WTC11 (cell line): ENCODE data around the gene PDC. TPM values are rescaled to one million over a fixed set of nuclear protein-coding genes. Genes with fewer than 3 reads are reported as not detected.

Experiments used
- ATAC-seq: fragments of 200-7000 bp; cut with Tn5 transposase; 2 replicates; pipeline ENCODE4 v1.10.0; 2021; ENCODE audit warnings: mild to moderate bottlenecking, moderate library complexity
- CTCF ChIA-PET: fragments of 300-600 bp; sonication (Branson Sonifier 250); formaldehyde crosslinking; loops from one replicate; lab custom pipeline; 2021; ENCODE audit warnings: antibody characterized with exemption; lab: Charles Lee
- POLR2A ChIA-PET: fragments of 350-600 bp; sonication (Branson Sonifier 250); formaldehyde crosslinking; loops from one replicate; lab custom pipeline; 2021; ENCODE audit warnings: antibody characterized with exemption; lab: Charles Lee
- DNase-seq: peaks from one replicate; pipeline ENCODE4 v3.0.0; 2021; ENCODE audit warnings: low spot score
- H3K27ac Mint-ChIP-seq: 2 replicates; pipeline ENCODE4 v1.8.0; 2021; ENCODE audit warnings: mixed read lengths
- H3K27me3 Mint-ChIP-seq: 2 replicates; pipeline ENCODE4 v1.8.0; 2021; ENCODE audit warnings: low read depth, mild to moderate bottlenecking, moderate library complexity, mixed read lengths
- H3K36me3 Mint-ChIP-seq: 2 replicates; pipeline ENCODE4 v1.8.0; 2021; ENCODE audit warnings: mixed read lengths
- H3K4me1 Mint-ChIP-seq: 2 replicates; pipeline ENCODE4 v1.8.0; 2022; ENCODE audit warnings: mixed read lengths
- H3K4me3 Mint-ChIP-seq: 2 replicates; pipeline ENCODE4 v1.8.0; 2021; ENCODE audit warnings: mild to moderate bottlenecking, moderate library complexity, mixed read lengths
- H3K9me3 Mint-ChIP-seq: 2 replicates; pipeline ENCODE4 v1.8.0; 2021; ENCODE audit warnings: mixed read lengths
- ARID4B ChIP-seq: sonication (generic); formaldehyde crosslinking; IDR thresholded peaks from 2 replicates; pipeline ENCODE4 v1.8.0; 2023; ENCODE audit warnings: missing genetic modification reagents, mild to moderate bottlenecking, borderline replicate concordance
- ATF2 ChIP-seq: sonication (generic); formaldehyde crosslinking; IDR thresholded peaks from 2 replicates; pipeline ENCODE4 v1.8.1; 2022; ENCODE audit warnings: low read depth, missing genetic modification reagents, borderline replicate concordance
- ERG ChIP-seq: fragments of 250-450 bp; sonication (Bioruptor Pico); IDR thresholded peaks from 2 replicates; pipeline ENCODE4 v1.8.0; 2021; ENCODE audit warnings: mild to moderate bottlenecking
- FOXJ3 ChIP-seq: sonication (generic); formaldehyde crosslinking; IDR thresholded peaks from 2 replicates; pipeline ENCODE4 v1.9.0; 2021; ENCODE audit warnings: missing genetic modification reagents, mild to moderate bottlenecking, borderline replicate concordance
- GABPB1 ChIP-seq: sonication (generic); formaldehyde crosslinking; IDR thresholded peaks from 2 replicates; pipeline ENCODE4 v1.8.1; 2023; ENCODE audit warnings: mild to moderate bottlenecking, missing genetic modification reagents
- HMGXB4 ChIP-seq: sonication (generic); formaldehyde crosslinking; IDR thresholded peaks from 2 replicates; pipeline ENCODE4 v1.8.1; 2023; ENCODE audit warnings: mild to moderate bottlenecking, moderate library complexity, missing genetic modification reagents
- MAX ChIP-seq: sonication (generic); formaldehyde crosslinking; IDR thresholded peaks from 2 replicates; pipeline ENCODE4 v1.8.0; 2022; ENCODE audit warnings: mild to moderate bottlenecking, missing genetic modification reagents
- NFATC4 ChIP-seq: fragments of 250-450 bp; sonication (Bioruptor Pico); IDR thresholded peaks from 2 replicates; pipeline ENCODE4 v1.9.0; 2021; ENCODE audit warnings: mild to moderate bottlenecking
- NR2C2 ChIP-seq: sonication (generic); formaldehyde crosslinking; IDR thresholded peaks from 2 replicates; pipeline ENCODE4 v1.8.0; 2022; ENCODE audit warnings: mild to moderate bottlenecking, missing genetic modification reagents
- SMAD3 ChIP-seq: sonication (generic); formaldehyde crosslinking; IDR thresholded peaks from 2 replicates; pipeline ENCODE4 v1.8.0; 2022; ENCODE audit warnings: missing genetic modification reagents, mild to moderate bottlenecking, borderline replicate concordance
- TEAD1 ChIP-seq: sonication (generic); formaldehyde crosslinking; IDR thresholded peaks from 2 replicates; pipeline ENCODE4 v1.8.0; 2022; ENCODE audit warnings: mild to moderate bottlenecking, missing genetic modification reagents
- ZBTB43 ChIP-seq: sonication (generic); formaldehyde crosslinking; IDR thresholded peaks from 2 replicates; pipeline ENCODE4 v1.8.1; 2023; ENCODE audit warnings: mild to moderate bottlenecking, missing genetic modification reagents
- ZNF121 ChIP-seq: sonication (generic); formaldehyde crosslinking; IDR thresholded peaks from 2 replicates; pipeline ENCODE4 v1.8.0; 2023; ENCODE audit warnings: missing genetic modification reagents
- ZNF263 ChIP-seq: sonication (generic); formaldehyde crosslinking; IDR thresholded peaks from 2 replicates; pipeline ENCODE4 v1.8.1; 2022; ENCODE audit warnings: low read depth, mild to moderate bottlenecking, moderate library complexity, missing genetic modification reagents
- ZNF317 ChIP-seq: sonication (generic); formaldehyde crosslinking; IDR thresholded peaks from 2 replicates; pipeline ENCODE4 v1.8.1; 2023; ENCODE audit warnings: low read depth, mild to moderate bottlenecking, moderate library complexity, missing genetic modification reagents, borderline replicate concordance
- ZNF423 ChIP-seq: fragments of 250-450 bp; sonication (Bioruptor Pico); IDR thresholded peaks from 2 replicates; pipeline ENCODE4 v2.1.2; 2022; ENCODE audit warnings: mild to moderate bottlenecking, moderate library complexity
- ZNF532 ChIP-seq: fragments of 250-450 bp; sonication (Bioruptor Pico); IDR thresholded peaks from 2 replicates; pipeline ENCODE4 v1.9.0; 2021; ENCODE audit warnings: mild to moderate bottlenecking, borderline replicate concordance
- total RNA-seq: library from RNA; stranded (reverse); gene quantifications from 3 replicates; pipeline ENCODE4 v1.2.3, GENCODE V29; 2021

PDC gene
- total RNA-seq, 1 experiment from 2014 or later: not detected

- CTCF ChIA-PET: no interaction called here
- POLR2A ChIA-PET: no interaction called here
These were observed 22.6 kb upstream of the PDC start for GRCh38 chr1:186483561-186483960.

More at GRCh38 chr1:186483561-186483960, 22.6 kb upstream of the PDC start:
- no peaks in the 10 kb centered on the region for H3K36me3 Mint-ChIP-seq
- ATAC-seq (no peak), DNase-seq (no peak)
- no peaks in the 10 kb centered on the region for H3K9me3 Mint-ChIP-seq
- H3K27me3 Mint-ChIP-seq: no peaks in the 10 kb centered on the region
- H3K4me1 Mint-ChIP-seq: no peaks in the 10 kb centered on the region
- H3K4me3 Mint-ChIP-seq: no peak overlapping the region
- TF ChIP-seq ZBTB43 (CRISPR knock-in tag): no peak
- no peak for TF ChIP-seq ATF2 (CRISPR knock-in tag)
- no peak for TF ChIP-seq GABPB1 (CRISPR knock-in tag)
- TF ChIP-seq ZNF317: no peak
- no peak for TF ChIP-seq MAX (CRISPR knock-in tag)
- TF ChIP-seq ERG: no peak
- TF ChIP-seq NFATC4: no peak
- no peak for TF ChIP-seq ZNF263 (CRISPR knock-in tag)
- no peak for TF ChIP-seq ZNF423
- TF ChIP-seq FOXJ3: no peak
- no peak for TF ChIP-seq HMGXB4
- no peak for TF ChIP-seq ARID4B (CRISPR knock-in tag)
- no peak for TF ChIP-seq TEAD1
- no peak for TF ChIP-seq ZNF532 (CRISPR knock-in tag)
- no peak for TF ChIP-seq NR2C2
- no peak for TF ChIP-seq ZNF121 (CRISPR knock-in tag)
- no peak for TF ChIP-seq SMAD3 (CRISPR knock-in tag)
- no peak overlapping the region for H3K27ac Mint-ChIP-seq
